Measurements from ENCODE around the gene AIP.

The AIP gene

DNA sequence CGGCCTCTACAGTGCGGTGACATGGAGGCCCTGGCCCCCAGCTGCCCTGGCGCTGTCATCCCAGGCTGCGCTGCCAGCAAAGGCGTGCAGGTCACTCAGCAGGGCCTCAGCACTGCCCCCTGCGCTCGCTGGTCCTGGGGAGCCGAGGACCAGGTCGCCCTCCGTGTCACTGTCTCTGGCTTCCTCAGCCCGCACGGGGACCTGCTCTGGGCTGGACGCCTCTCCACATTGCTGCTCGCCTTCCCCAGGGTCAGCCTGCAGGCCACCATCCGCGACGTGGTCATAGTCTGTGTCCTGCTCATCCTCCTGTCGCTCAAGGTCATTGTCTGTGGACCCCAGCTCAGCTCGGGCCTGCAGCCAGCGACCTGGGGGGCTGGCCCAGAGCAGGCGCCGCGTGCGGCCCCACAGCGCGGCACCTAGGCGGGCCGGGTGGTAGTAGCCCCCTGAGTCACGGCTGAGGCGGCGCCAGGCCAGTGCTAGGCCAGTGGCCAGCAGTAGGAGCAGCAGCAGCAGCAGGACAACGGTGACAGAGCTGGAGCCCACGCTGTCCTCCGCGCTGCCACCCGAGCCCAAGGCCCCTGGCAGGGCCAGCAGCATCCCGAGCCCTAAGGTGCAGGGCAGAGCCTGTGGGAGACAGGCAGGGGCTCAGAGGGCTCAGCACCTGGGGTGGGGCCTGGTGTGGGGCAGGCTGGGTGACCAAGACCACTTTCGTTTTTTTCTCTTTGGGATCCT, 46.9 kb upstream of the AIP start:
- no peak overlapping the region for H3K4me3 ChIP-seq (ENCODE audit: low read depth, low read length)

DNA sequence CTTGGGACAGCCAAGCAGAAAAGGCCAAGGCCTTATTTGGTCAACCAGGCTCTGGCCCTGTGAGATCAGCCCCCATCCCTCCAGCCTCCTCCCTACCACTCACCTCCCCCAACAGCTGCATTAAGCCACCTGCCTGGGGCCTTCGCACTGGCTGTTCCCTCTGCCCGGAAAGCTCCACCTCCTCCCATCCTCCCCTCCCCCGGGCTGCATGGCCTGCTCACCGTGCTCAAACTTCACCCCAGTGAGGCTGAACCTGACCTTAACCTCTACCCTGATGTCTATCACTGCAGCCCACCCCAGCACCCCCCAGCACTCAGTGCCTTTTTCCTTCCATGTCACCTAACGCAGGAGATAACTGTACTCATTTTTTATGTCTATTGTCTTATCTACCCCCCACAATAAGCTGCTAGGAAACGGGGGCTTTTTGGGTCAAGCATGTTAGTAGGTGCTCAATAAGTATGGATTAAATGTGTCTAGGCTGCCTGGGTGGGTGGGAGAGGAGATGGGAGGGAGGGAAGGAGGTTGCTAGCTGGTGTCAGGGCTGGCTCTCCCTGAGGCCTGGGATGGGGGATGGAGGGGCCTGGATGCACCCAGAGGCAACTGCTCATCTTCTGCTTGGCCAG, 46.3 kb upstream of the AIP start:
- H3K36me3 ChIP-seq (ENCODE audit: control insufficient read depth, insufficient read depth, low read length): no peaks in the 10 kb centered on the region
- no peaks in the 10 kb centered on the region for H3K79me2 ChIP-seq
- no peaks in the 10 kb centered on the region for H3K4me1 ChIP-seq
- H2AFZ ChIP-seq: no peak overlapping the region
- no peaks in the 10 kb centered on the region for H3K27me3 ChIP-seq (ENCODE audit: control insufficient read depth, insufficient read depth, low read length)
- H3K4me3 ChIP-seq (ENCODE audit: low read depth, low read length): no peak overlapping the region
- TF ChIP-seq, protein P1, sequence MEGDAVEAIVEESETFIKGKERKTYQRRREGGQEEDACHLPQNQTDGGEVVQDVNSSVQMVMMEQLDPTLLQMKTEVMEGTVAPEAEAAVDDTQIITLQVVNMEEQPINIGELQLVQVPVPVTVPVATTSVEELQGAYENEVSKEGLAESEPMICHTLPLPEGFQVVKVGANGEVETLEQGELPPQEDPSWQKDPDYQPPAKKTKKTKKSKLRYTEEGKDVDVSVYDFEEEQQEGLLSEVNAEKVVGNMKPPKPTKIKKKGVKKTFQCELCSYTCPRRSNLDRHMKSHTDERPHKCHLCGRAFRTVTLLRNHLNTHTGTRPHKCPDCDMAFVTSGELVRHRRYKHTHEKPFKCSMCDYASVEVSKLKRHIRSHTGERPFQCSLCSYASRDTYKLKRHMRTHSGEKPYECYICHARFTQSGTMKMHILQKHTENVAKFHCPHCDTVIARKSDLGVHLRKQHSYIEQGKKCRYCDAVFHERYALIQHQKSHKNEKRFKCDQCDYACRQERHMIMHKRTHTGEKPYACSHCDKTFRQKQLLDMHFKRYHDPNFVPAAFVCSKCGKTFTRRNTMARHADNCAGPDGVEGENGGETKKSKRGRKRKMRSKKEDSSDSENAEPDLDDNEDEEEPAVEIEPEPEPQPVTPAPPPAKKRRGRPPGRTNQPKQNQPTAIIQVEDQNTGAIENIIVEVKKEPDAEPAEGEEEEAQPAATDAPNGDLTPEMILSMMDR (IDR thresholded peaks at IDR 0.05): no peak
- no peak overlapping the region for H3K27ac ChIP-seq
- H3K9me3 ChIP-seq (ENCODE audit: control insufficient read depth, low read length): no peaks in the 10 kb centered on the region
- no peak overlapping the region for H3K4me2 ChIP-seq (ENCODE audit: low read length)
- no peak overlapping the region for H3K9ac ChIP-seq

More for the DNA sequence above, 46.9 kb upstream of the AIP start:
- no peaks in the 10 kb centered on the region for H3K4me1 ChIP-seq
- H3K27me3 ChIP-seq (ENCODE audit: control insufficient read depth, insufficient read depth, low read length): no peaks in the 10 kb centered on the region
- no peak overlapping the region for H2AFZ ChIP-seq
- H3K36me3 ChIP-seq (ENCODE audit: control insufficient read depth, insufficient read depth, low read length): no peaks in the 10 kb centered on the region
- no peaks in the 10 kb centered on the region for H3K79me2 ChIP-seq
- no peak overlapping the region for H3K9ac ChIP-seq
- H3K4me2 ChIP-seq (ENCODE audit: low read length): no peak overlapping the region
- TF ChIP-seq, protein P1 (IDR thresholded peaks at IDR 0.05): no peak
- no peaks in the 10 kb centered on the region for H3K9me3 ChIP-seq (ENCODE audit: control insufficient read depth, low read length)
- no peak overlapping the region for H3K27ac ChIP-seq

DNA sequence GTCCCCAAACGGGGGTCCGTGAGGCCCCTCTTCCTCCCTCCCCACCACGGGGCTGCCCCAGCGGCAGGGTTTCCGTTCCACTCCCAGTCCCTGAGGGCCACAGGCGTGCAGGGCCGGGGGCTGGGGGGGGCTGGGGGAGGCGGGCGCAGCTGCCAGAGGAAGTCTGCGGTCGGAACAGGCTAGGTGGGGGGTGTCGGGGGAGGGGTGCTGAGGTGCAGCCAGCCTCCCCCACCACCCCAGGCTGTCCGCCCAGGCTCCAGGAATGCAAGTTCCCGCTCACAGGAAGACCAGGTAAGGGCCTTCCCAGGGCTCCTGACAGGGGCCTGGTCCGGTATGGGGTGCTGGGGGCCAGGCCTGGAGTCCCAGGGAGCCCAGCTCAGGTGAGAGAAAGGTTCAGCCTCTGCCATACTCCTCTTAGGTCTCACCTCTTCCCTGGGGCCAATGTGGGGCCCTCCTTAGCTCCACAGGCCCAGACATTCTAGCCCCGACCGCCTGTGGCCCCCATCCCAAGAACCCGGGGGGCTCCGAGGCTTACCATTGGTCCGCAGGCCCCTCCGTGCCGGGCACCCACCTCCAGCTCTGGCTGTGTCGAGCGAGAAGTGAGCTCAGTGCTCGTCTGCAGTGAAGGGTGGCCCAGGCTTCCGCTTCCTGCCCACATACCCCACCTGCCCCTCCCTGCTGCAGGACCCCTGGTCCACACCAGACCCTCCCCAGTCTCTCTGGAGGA, 45.6 kb upstream of the AIP start, which contains the start of gene PTPRCAP:
Gene PTPRCAP, minus strand, starts transcription at position 601 of the 727 bp plus-strand sequence. Its CDS starts 63 bp downstream, at position 538.
- TF ChIP-seq, protein P1 (IDR thresholded peaks at IDR 0.05): no peak
- no peak within 1 kb of the TSS for H3K4me3 ChIP-seq (ENCODE audit: low read depth, low read length)
- no peaks in the 10 kb centered on the region for H3K9me3 ChIP-seq (ENCODE audit: control insufficient read depth, low read length)
- no peaks in the 10 kb centered on the region for H3K36me3 ChIP-seq (ENCODE audit: control insufficient read depth, insufficient read depth, low read length)
- no peaks in the 10 kb centered on the region for H3K4me1 ChIP-seq
- H3K79me2 ChIP-seq: no peaks in the 10 kb centered on the region
- H3K27me3 ChIP-seq (ENCODE audit: control insufficient read depth, insufficient read depth, low read length): no peaks in the 10 kb centered on the region
- H3K27ac ChIP-seq: no peak within 1 kb of the TSS
- no peak within 1 kb of the TSS for H3K9ac ChIP-seq
- H3K4me2 ChIP-seq (ENCODE audit: low read length): no peak within 1 kb of the TSS
- H2AFZ ChIP-seq: no peak within 1 kb of the TSS

- Histone ChIP-seq H3K79me2 (no peaks in the 10 kb centered on the region), H3K9ac (no peak overlapping the region), H3K27me3 (ENCODE audit: control insufficient read depth, insufficient read depth, low read length) (no peaks in the 10 kb centered on the region), H3K4me1 (no peaks in the 10 kb centered on the region), H3K4me3 (ENCODE audit: low read depth, low read length) (no peak overlapping the region), H3K27ac (no peak overlapping the region), H3K36me3 (ENCODE audit: control insufficient read depth, insufficient read depth, low read length) (no peaks in the 10 kb centered on the region), H3K9me3 (ENCODE audit: control insufficient read depth, low read length) (no peaks in the 10 kb centered on the region), H3K4me2 (ENCODE audit: low read length) (no peak overlapping the region), H2AFZ (no peak overlapping the region)
- TF ChIP-seq, protein P1 (IDR thresholded peaks at IDR 0.05): no peak
These were observed 45.0 kb upstream of the AIP start for GRCh38 chr11:67437809-67438157.
